GM12878 (cell line): Measurements from ENCODE around the gene KDM8. TPM values are rescaled to one million over a fixed set of nuclear protein-coding genes. Genes with fewer than 3 reads are reported as not detected.

Experiments used
- ATAC-seq: fragments of 200-7000 bp; cut with Tn5 transposase; 3 replicates; pipeline ENCODE4 v1.9.1; 2020; ENCODE audit warnings: mild to moderate bottlenecking, moderate library complexity
- BruUV-seq: library from RNA; stranded (reverse); fragments of 400-500 nt; replicated peaks from 2 replicates; lab custom pipeline; 2021; lab: Mats Ljungman, UMichigan
- CTCF ChIA-PET: fragments of 300-600 bp; sonication (Branson Sonifier 250); formaldehyde crosslinking; extraction: SDS; loops from one replicate; lab custom pipeline; 2021; ENCODE audit warnings: inconsistent platforms; lab: Yijun Ruan, JAX
- POLR2A ChIA-PET: fragments of 350-600 bp; formaldehyde crosslinking; extraction: SDS; loops from one replicate; lab custom pipeline; 2021; ENCODE audit warnings: inconsistent platforms; lab: Charles Lee
- RAD21 ChIA-PET: fragments of 300-600 bp; sonication (Branson Sonifier 250); formaldehyde crosslinking; loops from one replicate; lab custom pipeline; 2023; ENCODE audit warnings: antibody characterized with exemption; ENCODE audit not compliant: unreplicated experiment; lab: Charles Lee
- SMC1A ChIA-PET: fragments of 300-600 bp; sonication (Branson Sonifier 250); formaldehyde crosslinking; loops from one replicate; lab custom pipeline; 2023; ENCODE audit not compliant: unreplicated experiment, uncharacterized antibody; lab: Charles Lee
- DNase-seq: peaks from one replicate; pipeline ENCODE4 v3.0.0-alpha.2; 2011; ENCODE audit warnings: low read depth, low spot score
- FAIRE-seq: peaks from 3 replicates; lab custom pipeline; 2011; peaks lifted over from hg19 to GRCh38; lab: Jason Lieb, UNC
- H2AFZ ChIP-seq: 2 replicates; pipeline ENCODE4 v1.6.0; 2011; ENCODE audit warnings: low read depth, low read length, control low read depth; ENCODE audit not compliant: control insufficient read depth
- H3K27ac ChIP-seq: 2 replicates; pipeline ENCODE4 v1.5.1; 2011; ENCODE audit warnings: control low read depth; ENCODE audit not compliant: control insufficient read depth, insufficient read depth
- H3K27me3 ChIP-seq, 2 experiments: replicated peaks in 1 of 2; 2 replicates each; pipeline versions ENCODE4 v1.6.0 to v1.6.1; 2011; ENCODE audit warnings: low read length in 1 of 2; ENCODE audit not compliant: control insufficient read depth in 2 of 2, insufficient read depth in 2 of 2
- H3K36me3 ChIP-seq, 2 experiments: 2 replicates each; pipeline ENCODE4 v1.5.1; 2011; ENCODE audit warnings: low read length in 1 of 2; ENCODE audit not compliant: control insufficient read depth in 2 of 2, insufficient read depth in 2 of 2
- H3K4me1 ChIP-seq: 2 replicates; pipeline ENCODE4 v1.6.1; 2011; ENCODE audit warnings: mild to moderate bottlenecking, low read length, moderate library complexity, mixed read lengths; ENCODE audit not compliant: control insufficient read depth, insufficient read depth
- H3K4me2 ChIP-seq: 2 replicates; pipeline ENCODE4 v1.6.0; 2011; ENCODE audit warnings: control low read depth; ENCODE audit not compliant: control insufficient read depth, insufficient read depth
- H3K4me3 ChIP-seq: fragments of 200-600 bp; sonication (generic); 2 replicates; pipeline ENCODE4 v1.5.1; 2016
- H3K79me2 ChIP-seq: 2 replicates; pipeline ENCODE4 v1.6.0; 2011; ENCODE audit warnings: low read length; ENCODE audit not compliant: control insufficient read depth, insufficient read depth
- H3K9ac ChIP-seq: 2 replicates; pipeline ENCODE4 v1.8.0; 2011; ENCODE audit warnings: low read length, control low read depth, mixed read lengths; ENCODE audit not compliant: control insufficient read depth, insufficient read depth
- H3K9me3 ChIP-seq: replicated peaks from 3 replicates; pipeline ENCODE4 v1.5.1; 2011; ENCODE audit warnings: mild to moderate bottlenecking, low read length; ENCODE audit not compliant: control insufficient read depth, insufficient read depth
- H4K20me1 ChIP-seq: 2 replicates; pipeline ENCODE4 v1.6.0; 2011; ENCODE audit not compliant: control insufficient read depth, insufficient read depth
- BCLAF1 ChIP-seq: fragments of 450-650 bp; IDR thresholded peaks from 2 replicates; pipeline ENCODE4 v1.6.1; 2017; ENCODE audit warnings: antibody characterized with exemption, mild to moderate bottlenecking, moderate library complexity
- CBFB ChIP-seq: IDR thresholded peaks from 2 replicates; pipeline ENCODE4 v1.6.1; 2016; ENCODE audit warnings: antibody characterized with exemption, low read depth
- CBX3 ChIP-seq: fragments of 200-600 bp; sonication (generic); IDR thresholded peaks from 2 replicates; pipeline ENCODE4 v1.6.1; 2016; ENCODE audit warnings: low read depth, borderline replicate concordance
- CEBPZ ChIP-seq: fragments of 150-350 bp; IDR thresholded peaks from 2 replicates; pipeline ENCODE4 v1.6.1; 2016; ENCODE audit warnings: low read depth, low read length
- NR2C1 ChIP-seq: fragments of 450-650 bp; IDR thresholded peaks from 2 replicates; pipeline ENCODE4 v1.6.1; 2017; ENCODE audit warnings: antibody characterized with exemption, mild to moderate bottlenecking, moderate library complexity
- RBBP5 ChIP-seq: fragments of 200-600 bp; sonication (generic); conservative IDR thresholded peaks from 2 replicates; pipeline ENCODE4 v1.6.1; 2016
- ZBED1 ChIP-seq: IDR thresholded peaks from 2 replicates; pipeline ENCODE4 v1.6.1; 2016; ENCODE audit warnings: borderline replicate concordance
- ZNF622 ChIP-seq: fragments of 450-650 bp; IDR thresholded peaks from 2 replicates; pipeline ENCODE4 v1.6.1; 2017; ENCODE audit warnings: mild to moderate bottlenecking, inconsistent platforms
- WGBS: methylation state at CpG from one replicate; pipeline ENCODE4 v1.1.6; 2016; ENCODE audit warnings: low lambda C conversion rate; ENCODE audit not compliant: insufficient replicate concordance, insufficient coverage; ENCODE audit errors: missing lambda C conversion rate; 5-methylcytosine and 5-hydroxymethylcytosine counted together
- in situ Hi-C: fragments of 300-500 bp; cut with MboI; formaldehyde crosslinking; loops from 9 replicates; pipeline ENCODE4 v1.14.3; 2018; ENCODE audit warnings: mixed read lengths
- intact Hi-C: fragments of 100-400 bp; cut with micrococcal nuclease; formaldehyde crosslinking; loops from one replicate; pipeline ENCODE4 v1.14.2; 2022; ENCODE audit not compliant: unreplicated experiment
- polyA plus RNA-seq, 11 experiments: library from polyadenylated mRNA; depleted of rRNA in 4 of 11; unstranded in 6 of 11; stranded (reverse) in 5 of 11; fragments of >200 nt; fragmentation: Nextera tagmentation in 4 of 11; fragmentation: Illumina TruSeq in 1 of 11; extraction: Ambion mirVana in 4 of 11; extraction: Trizol in 1 of 11; gene quantifications; 1 replicate in 1 of 11; 2 replicates in 10 of 11; pipeline versions ENCODE4 v1.2.1 to v1.2.3, GENCODE V29; 2011 to 2016; ENCODE audit warnings: inconsistent platforms in 2 of 11, missing spikeins in 2 of 11, low read depth in 1 of 11
- total RNA-seq, 4 experiments: library from RNA; depleted of rRNA in 3 of 4; stranded (reverse); fragments of >200 nt in 3 of 4; fragmentation: Illumina TruSeq in 1 of 4; extraction: Trizol in 1 of 4; gene quantifications; 2 replicates each; pipeline versions ENCODE4 v1.2.1 to v1.2.3, GENCODE V29; 2013 to 2021

KDM8 gene
- total and polyA plus RNA-seq, 10 of the 15 experiments (the other 5 are each of a cell fraction or from before 2014, with no cell fraction given), result 0.79 to 8.9 (median 5.8) TPM

GRCh38 chr16:27224741-27225300 is 21.5 kb downstream of the KDM8 start:
- ATAC-seq, result no peak
- no peak for DNase-seq
- Histone ChIP-seq H3K27ac (no peak overlapping the region), H2AFZ (no peak overlapping the region), H3K36me3 (peaks cover 0 to 3% of the 10 kb centered on the region in 2 experiments; a peak in 2 of 4 replicates), H3K4me1 (peaks cover 4% of the 10 kb centered on the region; the same call in 1 of the 2 replicates), H3K9me3 (no peaks in the 10 kb centered on the region), H3K4me3 (no peak overlapping the region), H4K20me1 (no peaks in the 10 kb centered on the region), H3K9ac (no peak overlapping the region), H3K4me2 (no peak overlapping the region), H3K27me3 (no peaks in the 10 kb centered on the region)
- CTCF ChIA-PET, result interaction anchor here (0.7 to 1.6 kb wide), 4 partner anchors 14 to 227 kb away, joined by 4 to 5 read pairs (median 4); no protein-coding TSS in a partner anchor
- FAIRE-seq, result no peak
- no TSS peak for BruUV-seq
- POLR2A ChIA-PET, result interaction anchor here (1.0 kb wide), 1 partner anchor 142 kb away, joined by 3 read pairs; no protein-coding TSS in a partner anchor
- in situ Hi-C loops, result no loop called here
- intact Hi-C loops, result no loop called here
- RAD21 ChIA-PET, result interaction anchor here (1.0 to 1.7 kb wide), 5 partner anchors 21 to 143 kb away, joined by 3 to 8 read pairs (median 5); partner anchors contain the start of gene KDM8
- TF ChIP-seq ZBED1 (no peak), CBFB (no peak), NR2C1 (no peak), BCLAF1 (no peak), CEBPZ (no peak), CBX3 (no peak), ZNF622 (no peak), RBBP5 (no peak)
- TF ChIP-seq, all 136 proteins: peak for 0
- 87% methylated on average over 19 of the region's 19 CpGs for WGBS
- SMC1A ChIA-PET, result interaction anchor here (1.1 to 1.4 kb wide), 3 partner anchors 25 to 181 kb away, joined by 3 to 8 read pairs (median 3); no protein-coding TSS in a partner anchor
- no peaks in the 10 kb centered on the region for H3K79me2 ChIP-seq
